Middle frontal gyrus (tissue), 1 donor: ENCODE results near the gene IGIP.

Source experiments
- DNase-seq: peaks from one replicate; pipeline ENCODE4 v3.0.0-alpha.2; 2015; ENCODE audit warnings: low spot score; ENCODE audit errors: extremely low spot score

The IGIP gene

DNA sequence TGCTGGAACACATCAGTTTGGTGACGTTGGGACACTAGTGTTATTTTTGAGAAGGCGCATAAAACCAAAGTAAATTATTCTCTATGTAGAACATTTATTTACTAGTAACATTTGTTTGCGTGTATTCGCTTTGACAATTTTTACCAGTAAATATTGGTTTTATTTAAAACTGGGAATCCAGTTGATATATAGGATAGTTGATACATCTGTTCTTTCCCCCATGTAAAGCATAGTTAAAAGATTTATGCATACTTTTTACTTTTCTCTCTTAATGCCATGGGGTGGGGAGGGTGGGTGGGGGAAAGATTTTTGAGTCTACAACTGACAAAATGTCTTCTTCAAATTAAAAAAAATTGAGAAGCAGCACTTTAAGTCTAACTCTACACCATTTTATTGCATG is at the start of gene IGIP:
Gene IGIP, plus strand, starts transcription at position 301 of the 400 bp plus-strand sequence. CDS start 2,540 bp downstream, outside the sequence.
- no peak for DNase-seq

DNA sequence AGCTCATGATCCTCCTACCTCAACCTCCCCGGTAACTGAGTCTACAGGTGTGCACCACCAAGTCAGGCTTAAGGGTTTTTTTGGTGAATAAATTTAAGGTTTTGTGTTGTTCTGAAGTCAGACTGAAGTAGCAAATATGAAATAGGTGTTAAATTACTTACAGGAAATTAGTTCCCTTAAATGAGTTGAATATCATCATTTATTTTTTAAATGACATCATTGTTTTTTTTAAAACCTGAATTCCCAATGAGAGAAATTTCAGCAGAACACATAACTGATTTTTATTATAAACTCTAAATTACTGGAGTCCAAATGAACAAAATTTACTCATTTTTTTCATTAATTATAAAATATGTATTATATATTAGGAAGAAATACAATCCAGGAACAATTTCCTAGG is 49.6 kb upstream of the IGIP start:
- no peak for DNase-seq

DNA sequence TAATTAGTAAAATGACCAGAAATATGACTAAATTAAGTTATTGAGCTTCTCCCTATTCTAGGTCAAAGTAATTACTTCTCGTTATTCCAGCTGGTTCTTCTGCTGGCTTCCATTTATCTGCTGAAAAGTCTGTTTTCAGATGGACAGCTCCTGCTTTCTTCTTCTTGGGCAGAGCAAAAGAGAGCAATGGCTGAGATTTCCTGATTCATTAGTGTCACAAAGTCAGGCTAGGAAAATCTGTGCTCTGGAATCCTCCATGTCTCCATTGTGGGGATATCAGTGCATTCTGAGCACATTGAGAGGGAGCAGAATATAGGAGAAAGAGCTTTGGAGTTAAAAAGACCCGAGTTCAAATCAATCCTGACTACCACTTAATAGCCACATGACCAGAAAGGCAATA is 48.9 kb upstream of the IGIP start:
- DNase-seq = no peak

DNA sequence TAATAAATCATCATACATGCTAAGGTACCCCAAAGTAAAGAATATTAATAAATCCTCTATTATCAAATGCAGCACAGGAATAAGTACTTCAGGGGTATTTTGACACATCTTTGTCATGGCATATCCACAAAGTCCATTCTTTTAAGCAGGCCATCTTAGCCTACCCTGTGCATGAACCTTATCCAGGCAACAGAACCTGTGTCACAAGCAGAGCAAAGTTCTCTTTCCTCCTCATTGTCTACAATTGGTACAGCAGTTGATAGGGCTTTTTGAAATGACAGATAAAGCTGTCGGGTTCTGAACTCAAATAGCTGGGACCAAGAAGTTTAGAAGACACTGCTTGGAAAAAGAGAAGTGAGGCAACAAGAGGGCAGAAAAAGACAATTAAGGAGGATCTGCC is 42.6 kb upstream of the IGIP start:
- no peak for DNase-seq

DNA sequence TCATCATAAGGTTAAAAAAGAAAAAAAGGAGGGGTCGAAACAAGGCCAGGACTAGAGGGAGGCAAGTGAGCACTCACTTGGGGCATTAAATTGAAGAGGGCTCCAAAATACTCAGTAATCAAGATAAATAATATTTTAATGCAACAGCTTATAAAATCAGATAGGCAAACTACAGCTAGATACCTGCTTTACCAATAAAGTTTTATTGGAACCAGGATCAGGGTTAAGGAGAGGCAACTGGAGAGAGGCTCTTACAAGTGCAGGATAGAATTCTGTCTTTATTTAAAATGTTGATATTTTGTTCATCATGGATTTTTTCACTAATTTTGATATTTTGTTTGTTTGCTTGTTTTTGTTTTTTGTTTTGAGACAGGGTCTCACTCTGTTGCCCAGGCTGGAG is 42.1 kb upstream of the IGIP start:
- DNase-seq = no peak

DNA sequence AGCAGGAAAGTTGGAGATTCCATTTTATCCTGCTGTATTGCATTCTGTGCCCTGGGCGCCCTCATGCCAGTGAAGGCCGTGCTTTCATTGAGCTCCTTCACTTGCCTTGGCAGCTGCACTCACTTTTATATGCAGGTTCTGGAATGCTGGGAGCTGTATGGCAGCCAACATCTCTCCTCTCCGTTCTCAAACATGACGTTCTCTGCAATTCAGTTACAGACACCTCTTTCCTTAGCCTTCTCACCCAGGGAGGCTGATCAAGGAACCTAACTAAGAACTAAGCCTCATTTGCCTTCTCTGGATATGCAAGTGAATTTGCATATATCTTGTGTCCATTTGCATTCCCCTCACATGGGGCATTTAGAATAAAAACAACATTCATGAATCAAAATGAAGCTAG is 41.2 kb upstream of the IGIP start:
- no peak for DNase-seq

DNA sequence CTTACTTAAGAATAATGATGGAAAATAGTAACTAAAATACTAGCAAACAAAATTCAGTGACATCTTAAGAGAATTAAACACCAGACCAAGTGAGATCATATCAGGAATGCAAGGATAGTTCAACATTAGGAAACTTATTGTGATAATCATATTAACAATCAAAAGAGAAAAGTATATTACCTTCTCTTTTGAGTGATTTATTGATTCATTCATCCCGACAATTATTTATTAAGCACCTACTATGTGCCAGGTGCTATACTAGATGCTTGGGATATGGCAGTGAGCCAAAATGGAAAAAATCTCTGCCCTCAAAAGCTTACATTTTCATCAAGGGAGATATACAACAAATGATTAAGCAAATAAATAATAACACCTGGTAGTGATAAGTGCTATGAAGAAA is 35.5 kb upstream of the IGIP start:
- no peak for DNase-seq

DNA sequence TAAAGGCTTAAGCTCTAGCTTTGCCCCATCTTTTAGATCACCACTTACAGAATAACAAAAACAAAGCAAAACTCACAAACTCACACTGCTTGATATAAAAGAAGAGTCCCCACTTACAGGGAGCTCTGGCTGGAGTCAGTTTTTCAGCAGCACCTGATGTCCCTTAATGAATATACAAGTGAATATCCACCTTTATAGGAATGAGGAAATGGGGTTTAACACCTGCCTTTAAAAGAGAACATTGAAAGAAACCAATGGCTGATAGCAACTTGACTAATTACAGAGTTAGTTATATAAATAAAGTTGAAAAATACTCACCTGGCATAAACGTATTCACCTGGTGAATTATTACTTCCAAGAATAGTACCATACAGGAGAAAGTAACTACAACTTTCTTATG is 32.6 kb upstream of the IGIP start:
- DNase-seq = no peak

DNA sequence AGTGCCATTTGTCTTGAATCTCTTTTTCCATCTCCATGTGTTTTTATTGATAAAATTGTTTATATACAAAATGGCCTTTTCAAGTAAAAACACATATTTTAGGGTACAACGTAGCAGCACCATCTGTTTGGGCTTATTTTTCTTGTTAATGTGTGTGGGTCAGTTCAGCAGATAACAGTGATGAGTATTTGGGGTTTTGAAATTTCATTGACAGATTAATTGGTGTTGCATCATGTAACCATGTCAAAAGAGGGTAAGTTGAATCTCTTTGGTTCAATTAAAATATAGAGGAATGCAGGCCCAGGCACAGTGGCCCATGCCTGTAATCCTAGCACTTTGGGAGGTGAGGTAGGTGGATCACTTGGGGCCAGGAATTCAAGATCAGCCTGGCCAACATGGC is 31.9 kb upstream of the IGIP start:
- DNase-seq = no peak

DNA sequence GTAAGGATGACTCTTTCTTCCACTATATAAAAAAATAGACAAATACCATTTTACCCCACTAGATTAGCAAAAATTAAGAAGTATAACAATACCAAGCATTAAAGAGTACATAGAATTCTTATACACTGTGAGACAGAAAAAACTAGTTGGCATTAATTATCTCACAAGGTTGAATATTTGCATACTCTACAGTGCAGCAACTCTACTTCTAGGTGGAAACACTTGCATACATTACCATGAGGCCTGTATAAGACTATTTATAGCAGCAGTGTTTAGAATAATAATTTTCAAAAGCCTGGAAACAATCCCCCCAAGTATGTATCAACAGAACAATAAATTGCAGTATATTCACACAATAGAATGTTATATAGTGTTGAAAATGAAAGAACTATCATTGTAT is 30.8 kb upstream of the IGIP start:
- no peak for DNase-seq

DNA sequence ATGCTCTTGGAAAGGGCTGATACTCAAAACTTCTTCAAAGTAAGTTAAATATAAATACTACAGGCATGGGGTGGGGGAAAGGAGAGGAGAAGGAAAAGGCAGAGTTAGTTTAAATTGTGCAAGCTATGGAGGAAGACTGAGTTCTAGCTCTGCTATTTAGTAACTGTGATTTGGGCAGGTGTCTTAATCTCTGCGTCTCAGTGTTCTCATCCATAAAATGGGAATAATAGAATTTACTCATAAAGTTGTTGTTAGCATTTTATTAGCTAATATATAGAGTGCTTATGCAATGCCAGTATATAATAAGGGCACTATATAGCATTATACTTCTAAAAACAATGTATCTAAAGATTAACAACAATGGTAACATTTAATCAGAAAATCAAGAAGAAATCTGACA is 24.6 kb upstream of the IGIP start:
- no peak for DNase-seq

DNA sequence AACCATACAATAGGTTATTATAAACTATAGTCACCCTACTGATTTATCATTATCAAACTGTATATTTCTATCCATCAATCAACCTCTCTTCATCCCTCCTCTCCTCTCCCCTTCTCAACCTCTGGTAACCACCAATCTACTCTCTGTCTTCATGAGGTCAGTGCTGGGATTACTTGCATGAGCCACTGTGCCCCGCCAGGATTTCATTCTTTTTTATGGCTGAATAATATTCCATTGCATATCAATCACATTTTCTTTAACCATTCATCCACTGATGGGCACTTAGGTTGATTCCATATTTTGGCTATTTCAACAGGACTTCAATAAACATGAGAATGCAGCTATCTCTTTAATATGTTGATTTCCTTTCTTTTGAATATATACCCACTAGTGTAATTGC is 22.6 kb upstream of the IGIP start:
- DNase-seq = no peak

DNA sequence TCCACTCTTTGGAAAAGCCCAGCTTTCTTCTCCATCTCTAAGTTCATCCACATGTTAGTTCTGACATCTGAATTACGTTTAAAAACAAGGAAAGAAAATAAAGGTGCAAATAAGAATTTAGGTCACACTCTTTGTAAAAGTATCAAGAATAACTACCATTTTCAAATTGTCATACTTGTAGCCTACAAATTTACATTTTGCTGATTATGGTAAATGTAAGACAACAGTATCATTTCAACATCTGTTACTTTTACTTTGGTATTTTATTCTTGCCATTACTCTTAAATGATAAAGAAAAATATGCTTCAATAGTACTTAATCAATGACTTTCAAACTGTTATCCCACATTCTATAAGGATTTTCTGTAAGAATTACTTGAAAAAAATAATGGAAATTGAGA is 21.6 kb upstream of the IGIP start:
- DNase-seq = no peak

DNA sequence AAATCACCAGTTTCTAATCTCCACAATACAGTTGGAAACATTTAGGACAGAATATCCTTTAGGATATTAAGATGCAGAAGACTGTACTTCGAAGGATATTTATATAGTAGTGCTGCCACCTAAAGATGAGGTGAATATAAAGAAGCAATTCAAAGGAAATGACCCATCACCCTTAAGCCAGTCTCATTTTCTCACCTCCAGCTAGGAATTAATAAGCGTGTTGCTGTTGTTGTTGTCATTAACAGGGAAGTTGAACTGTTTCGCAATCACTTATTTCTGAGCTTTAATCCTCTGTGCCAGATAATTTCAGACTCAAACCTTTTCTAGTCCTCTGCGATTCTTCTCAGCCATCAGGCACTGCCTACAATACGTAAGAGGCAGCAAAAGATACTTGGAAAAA is 19.6 kb upstream of the IGIP start:
- DNase-seq = no peak

DNA sequence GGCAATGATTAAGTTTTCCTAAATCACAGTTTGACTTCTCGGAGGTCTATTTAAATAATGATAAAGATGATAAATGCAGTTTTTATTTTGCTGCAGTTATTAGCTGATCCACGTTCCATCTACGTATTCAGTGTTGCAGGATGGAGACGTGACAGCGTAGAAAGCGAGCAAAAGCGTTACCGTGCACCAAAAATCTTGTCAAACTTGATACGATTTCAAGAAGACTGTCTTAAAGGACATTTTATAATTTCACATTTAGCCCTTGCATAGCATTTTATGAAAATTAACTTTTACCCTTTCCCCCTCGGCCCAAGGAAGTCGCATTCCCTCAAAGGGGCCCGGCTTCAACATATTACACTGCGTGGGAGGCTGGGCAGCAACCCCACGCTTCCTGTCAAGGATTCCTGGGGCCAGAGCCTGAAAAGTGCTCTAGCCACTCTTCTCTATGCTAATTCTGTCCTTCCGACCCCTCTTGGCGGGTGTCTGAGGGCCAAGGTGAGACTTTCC is 18.9 kb upstream of the IGIP start:
- no peak for DNase-seq

DNA sequence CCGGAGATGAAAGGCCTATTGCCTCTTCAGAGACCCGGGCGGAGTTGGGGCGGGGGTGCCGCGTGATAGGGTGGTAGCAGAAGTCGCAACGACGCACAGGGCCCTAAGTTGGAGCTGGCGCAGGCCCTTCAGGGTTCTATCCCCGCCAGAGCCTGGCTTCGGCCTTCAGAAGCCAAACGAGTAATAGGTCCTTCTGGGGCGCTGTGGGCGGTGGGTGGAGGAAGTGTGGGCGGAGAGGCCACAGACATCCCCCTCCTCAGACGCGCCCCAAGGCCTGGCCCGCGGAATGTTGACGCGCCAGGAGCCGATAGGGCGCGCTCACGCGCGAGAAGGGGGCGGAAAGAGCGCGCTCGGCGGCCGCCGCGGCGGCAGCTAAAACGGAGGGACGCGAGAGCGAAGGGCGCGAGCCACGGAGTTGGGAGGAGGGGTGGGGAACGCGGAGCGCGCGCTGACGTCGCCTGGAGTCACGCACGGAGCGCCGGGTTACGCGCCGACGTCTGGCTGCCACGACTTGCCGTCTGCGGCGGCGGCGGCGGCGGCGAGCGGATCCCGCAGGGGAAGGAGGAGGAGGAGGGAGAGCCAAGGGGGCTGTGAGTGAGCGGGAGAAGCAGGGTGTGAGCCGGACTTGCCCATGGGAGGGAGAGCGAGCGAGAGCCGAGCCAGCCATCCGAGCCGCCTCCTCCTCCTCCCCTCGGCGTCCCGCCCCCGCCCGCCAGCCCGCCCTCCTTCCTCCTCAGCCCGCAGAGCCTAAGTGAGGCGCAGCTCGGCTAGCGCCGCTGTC is 18.2 kb upstream of the IGIP start:
- DNase-seq = peak; percentile 87

DNA sequence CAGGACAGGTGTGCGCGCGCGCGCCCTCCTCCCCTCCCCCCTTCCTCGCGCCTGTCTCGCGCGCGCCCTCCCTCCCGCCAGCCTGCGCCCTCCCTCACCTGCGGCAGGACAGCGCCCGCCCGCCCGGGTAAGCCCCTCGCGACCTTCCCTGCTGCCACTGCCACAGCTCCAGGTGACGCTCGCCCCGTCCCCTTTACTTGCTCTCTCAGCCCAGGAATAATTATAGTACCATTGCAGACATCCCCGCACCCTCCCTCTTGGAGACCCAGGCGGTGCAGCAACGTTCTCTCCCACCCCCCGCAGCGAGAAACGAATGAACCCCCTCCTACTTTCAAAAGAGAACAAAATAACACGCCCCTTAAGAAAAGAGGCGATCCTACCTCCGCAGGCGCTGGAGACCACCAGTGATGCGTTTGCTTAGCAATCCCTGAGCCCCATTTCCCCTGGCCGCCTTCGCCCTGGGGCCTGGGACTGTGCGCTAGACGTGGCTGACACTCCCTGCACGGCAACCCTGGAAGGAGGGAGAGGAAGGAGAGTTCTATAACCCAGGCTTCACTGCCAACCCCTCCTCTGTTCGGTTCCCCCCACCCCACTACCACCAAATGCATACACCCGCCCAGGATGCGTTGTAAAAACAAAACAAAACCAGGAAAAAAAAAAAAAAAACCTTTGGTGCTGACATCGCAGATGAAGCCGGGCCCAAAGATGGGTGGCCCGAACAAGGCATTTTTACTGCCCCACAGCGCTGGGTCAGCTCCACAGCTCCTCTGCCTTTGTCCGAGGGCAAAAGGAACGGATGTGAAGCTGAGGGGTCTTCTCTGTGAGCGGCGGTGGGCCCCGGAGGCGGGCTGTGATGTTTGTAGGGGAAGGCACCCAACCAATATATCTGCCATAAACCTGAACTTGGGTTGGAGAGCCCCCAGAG is 17.4 kb upstream of the IGIP start:
- no peak for DNase-seq

DNA sequence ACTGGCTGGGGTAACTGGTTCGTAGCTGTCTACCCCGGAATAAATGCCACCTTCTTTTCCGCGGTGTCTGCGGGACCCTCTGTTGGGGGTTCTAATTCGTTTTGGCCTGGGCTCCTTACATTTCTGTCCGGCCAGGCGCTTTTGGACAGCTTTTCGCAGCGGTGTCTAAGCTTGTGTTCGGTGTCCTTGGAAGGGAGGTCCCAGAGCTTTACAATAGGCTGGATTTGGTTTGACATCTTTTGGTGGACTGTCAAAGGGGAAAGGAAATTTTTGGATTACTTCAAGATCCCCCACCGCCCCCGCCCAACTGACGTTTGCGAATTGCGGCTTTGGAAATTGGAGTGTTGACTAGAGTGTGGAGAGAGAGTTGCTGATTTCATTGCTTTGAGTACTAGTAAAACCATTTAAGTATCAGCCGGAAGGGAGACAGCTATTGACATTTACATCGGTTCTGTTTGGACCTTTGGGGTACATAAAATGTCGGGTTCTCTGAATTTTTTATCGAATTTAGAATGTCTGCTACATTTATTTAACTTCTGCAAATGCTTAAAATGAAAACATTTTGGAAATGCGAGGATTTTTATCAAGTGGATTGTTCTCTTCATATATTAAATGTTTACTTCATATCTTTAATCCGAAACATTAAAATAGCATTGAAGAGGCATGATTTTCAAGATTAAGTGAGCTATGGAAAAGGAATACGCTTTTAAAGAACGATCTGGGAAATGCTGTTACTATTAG is 16.5 kb upstream of the IGIP start:
- DNase-seq = no peak

DNA sequence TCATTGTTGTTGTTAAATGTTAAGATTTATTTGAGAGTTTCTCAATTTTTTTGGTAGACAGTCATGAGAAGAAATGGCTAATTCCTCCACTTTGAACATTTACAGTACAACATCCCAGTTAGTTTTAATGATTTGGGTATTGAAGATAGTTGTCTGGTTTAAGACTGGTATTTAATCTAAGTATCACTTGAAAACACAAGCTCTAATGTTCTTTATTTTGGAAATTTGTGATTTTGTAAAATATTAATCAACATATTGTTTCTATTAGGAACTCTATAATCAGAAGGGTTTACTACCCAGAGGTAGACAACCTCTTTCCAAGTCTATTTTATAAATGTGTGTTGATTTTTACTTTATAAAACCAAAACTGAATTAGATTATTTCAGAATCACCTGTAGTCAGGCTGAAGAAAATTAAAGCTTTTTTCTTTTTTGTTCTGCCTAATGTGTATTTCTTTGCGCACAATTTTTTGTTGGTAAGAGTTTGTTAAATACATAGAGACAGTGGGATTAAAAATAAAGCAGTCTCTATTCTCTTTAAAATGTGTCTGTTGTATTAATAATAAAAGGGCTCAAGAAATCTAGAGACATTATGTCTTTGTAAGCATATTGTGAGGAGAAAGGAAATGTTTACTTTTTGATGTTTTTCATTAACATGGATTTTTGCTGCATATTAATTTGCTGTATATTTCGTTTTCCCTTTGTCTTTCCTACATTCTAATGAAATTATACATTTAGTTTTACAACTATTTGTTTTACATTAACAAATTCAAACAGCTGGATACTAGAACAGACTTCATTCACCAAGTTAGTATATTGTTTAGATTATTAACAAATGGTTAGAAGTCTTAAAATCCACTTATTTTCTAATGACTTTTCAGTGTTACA is 15.7 kb upstream of the IGIP start:
- no peak for DNase-seq

DNA sequence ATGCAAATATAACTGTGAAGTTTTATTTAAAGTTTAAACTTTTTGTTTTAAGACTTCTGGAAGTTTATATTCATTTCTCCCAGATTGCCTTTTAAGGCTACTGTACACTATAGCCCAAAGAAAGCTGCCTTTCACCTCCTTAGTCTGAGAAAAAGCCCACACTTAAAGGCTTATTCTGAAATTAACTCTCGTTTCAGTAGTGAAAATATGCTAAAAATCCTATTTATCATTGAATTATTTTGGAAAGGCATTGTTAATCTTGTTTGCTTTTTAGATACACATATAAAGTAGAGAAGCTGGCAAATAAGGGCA is 15.1 kb upstream of the IGIP start:
- no peak for DNase-seq
